Right lobe of liver (tissue), 6 donors: Measurements from ENCODE around the gene TMEM131. TPM values are rescaled to one million over a fixed set of nuclear protein-coding genes. Genes with fewer than 3 reads are reported as not detected.

Experiments used
- ATAC-seq, 4 donors: fragments of 200-7000 bp; cut with Tn5 transposase; one replicate each; pipeline ENCODE4 v1.9.1; 2020; ENCODE audit warnings: mild to moderate bottlenecking in 4 of 4, moderate library complexity in 4 of 4
- DNase-seq, 3 donors: peaks; one replicate each; pipeline ENCODE4 v3.0.0-alpha.2; 2020
- H3K27ac ChIP-seq, 3 donors: fragments of 200-600 bp; one replicate each; pipeline ENCODE4 v1.8.0; 2022
- H3K27me3 ChIP-seq, 2 donors: fragments of 200-600 bp; one replicate each; pipeline ENCODE4 v1.8.0; 2022
- H3K36me3 ChIP-seq, 4 donors: fragments of 200-600 bp; sonication (generic) in 1 of 4; one replicate each; pipeline versions ENCODE4 v1.5.1 to v1.8.0; 2017 to 2022; ENCODE audit warnings: control low read depth in 1 of 4
- H3K4me1 ChIP-seq, 4 donors: fragments of 200-600 bp; sonication (generic) in 1 of 4; one replicate each; pipeline versions ENCODE4 v1.5.1 to v1.8.0; 2017 to 2022; ENCODE audit warnings: control low read depth in 1 of 4
- H3K4me3 ChIP-seq, 3 donors: fragments of 200-600 bp; one replicate each; pipeline ENCODE4 v1.8.0; 2022
- H3K9me3 ChIP-seq, 4 donors: fragments of 200-600 bp; sonication (generic) in 1 of 4; one replicate each; pipeline versions ENCODE4 v1.5.1 to v1.8.0; 2017 to 2022; ENCODE audit warnings: control low read depth in 1 of 4
- CTCF ChIP-seq, 4 donors: fragments of 200-600 bp in 3 of 4; fragments of 450-650 bp in 1 of 4; IDR thresholded peaks; one replicate each; pipeline versions ENCODE4 v1.5.1 to v1.8.0; 2016 to 2022; ENCODE audit warnings: antibody characterized with exemption in 4 of 4, mild to moderate bottlenecking in 2 of 4
- POLR2A ChIP-seq: fragments of 450-650 bp; IDR thresholded peaks from one replicate; pipeline ENCODE4 v1.6.1; 2017; ENCODE audit warnings: antibody characterized with exemption, mild to moderate bottlenecking
- WGBS: methylation state at CpG from one replicate; pipeline ENCODE4 v1.1.6; 2018; ENCODE audit warnings: low coverage, low lambda C conversion rate; ENCODE audit not compliant: insufficient coverage; ENCODE audit errors: missing lambda C conversion rate; 5-methylcytosine and 5-hydroxymethylcytosine counted together
- intact Hi-C, 2 donors: fragments of 100-400 bp; cut with DNase I; formaldehyde crosslinking; loops; one replicate each; pipeline versions ENCODE4 v1.11.2 to v1.14.1; 2022
- total RNA-seq, 6 experiments: library from RNA; depleted of rRNA in 2 of 6; stranded (reverse); fragments of >200 nt in 2 of 6; fragmentation: NEBNext Ultra II Directional in 3 of 6; extraction: Animal tissue kit (Norgen Biotek cat#: 25700) in 3 of 6; gene quantifications; one replicate each; pipeline versions ENCODE4 v1.1.0 to v1.2.4, GENCODE V29; 2016 to 2023
- donor health status: DM: no; HTN: yes; CAD: no.
- donor health status: DM: no; HTN: no; CAD: no.
- donor health status: DM: no; HTN: no; CAD: no.
- donor health status: DM: no; HTN: yes; CAD: no.
- donor health status: DM: no; HTN: yes; CAD: no.

Gene TMEM131
- total RNA-seq, 6 experiments from 2014 or later: 14.8 to 34.0 (median 17.8) TPM

DNA sequence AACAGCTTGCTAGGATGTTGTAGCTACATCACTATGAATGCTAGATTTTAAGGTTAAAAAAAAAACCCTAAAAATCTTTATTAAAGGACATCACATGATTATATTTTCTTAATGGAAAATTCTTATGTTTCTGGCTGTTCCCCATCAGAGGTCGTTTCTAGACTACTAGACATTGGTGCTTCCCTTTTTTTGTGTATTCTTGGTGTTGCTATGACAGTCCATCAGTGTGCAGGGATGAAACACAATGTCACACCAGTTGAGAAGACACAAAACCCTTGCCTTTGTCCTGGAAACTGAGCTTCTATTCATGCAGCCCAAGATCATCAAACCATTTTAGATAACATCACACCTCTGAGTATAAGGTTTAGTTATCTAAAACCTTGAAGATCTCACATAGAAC lies 19.9 kb upstream of the TMEM131 start:
- no peaks in the 10 kb centered on the region for H3K36me3 ChIP-seq
- H3K4me3 ChIP-seq: no peak overlapping the region
- 20% methylated on average over 1 of the region's 1 CpG for WGBS
- H3K27ac ChIP-seq: no peak overlapping the region
- ATAC-seq (no peak), DNase-seq (no peak)
- intact Hi-C loops: no loop called here
- TF ChIP-seq POLR2A: no peak
- no peak for TF ChIP-seq CTCF (IDR thresholded peaks at IDR 0.05)
- no peaks in the 10 kb centered on the region for H3K27me3 ChIP-seq
- H3K4me1 ChIP-seq: no peaks in the 10 kb centered on the region
- no peaks in the 10 kb centered on the region for H3K9me3 ChIP-seq

- Histone ChIP-seq H3K27me3 (no peaks in the 10 kb centered on the region), H3K4me3 (no peak overlapping the region), H3K36me3 (no peaks in the 10 kb centered on the region), H3K27ac (no peak overlapping the region), H3K4me1 (no peaks in the 10 kb centered on the region), H3K9me3 (no peaks in the 10 kb centered on the region)
- no CpG with 5 or more reads among the region's 2 CpGs for whole genome bisulfite sequencing
- TF ChIP-seq POLR2A: no peak
- no peak for TF ChIP-seq CTCF (IDR thresholded peaks at IDR 0.05)
- DNase-seq (no peak), ATAC-seq (no peak)
- intact Hi-C loops: no loop called here
These were observed 18.6 kb upstream of the TMEM131 start for GRCh38 chr2:98014379-98014778.

DNA sequence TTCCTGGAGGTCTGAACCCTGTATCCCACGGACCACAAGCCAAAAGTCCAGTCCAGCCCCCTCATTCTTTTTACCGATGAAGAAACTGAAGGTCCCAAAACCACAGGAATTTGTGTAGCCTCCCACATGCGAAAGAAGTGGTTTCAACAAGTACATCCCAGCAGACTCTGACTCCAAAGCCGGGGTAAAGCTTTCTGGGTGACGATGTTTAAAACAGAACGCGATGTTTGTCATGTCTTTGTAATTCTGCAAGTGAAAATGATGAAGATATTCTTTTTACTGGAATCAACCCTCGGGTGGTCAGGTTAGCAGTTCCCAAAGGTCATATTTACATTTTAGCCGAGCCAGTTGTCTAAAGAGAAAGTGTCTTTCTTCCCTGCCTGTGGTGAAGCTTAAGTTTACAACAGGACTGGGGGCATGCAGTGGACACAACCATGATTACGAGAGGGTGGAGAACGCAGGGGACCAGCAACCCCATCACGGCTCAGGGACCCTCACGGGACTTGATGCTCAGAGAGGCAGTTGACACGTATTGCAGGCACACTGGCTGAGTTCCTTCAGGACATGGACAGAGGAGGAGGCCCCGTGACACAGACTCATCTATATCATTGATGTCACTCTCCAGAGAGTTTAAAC lies 17.8 kb upstream of the TMEM131 start:
- no peak for ATAC-seq
- intact Hi-C loops: no loop called here
- Histone ChIP-seq H3K4me3 (no peak overlapping the region), H3K9me3 (no peaks in the 10 kb centered on the region), H3K36me3 (no peaks in the 10 kb centered on the region), H3K27me3 (no peaks in the 10 kb centered on the region), H3K4me1 (no peaks in the 10 kb centered on the region), H3K27ac (no peak overlapping the region)
- WGBS: 44% methylated on average over 12 of the region's 15 CpGs
- DNase-seq: no peak
- TF ChIP-seq POLR2A (no peak), CTCF (IDR thresholded peaks at IDR 0.05) (no peak)

GRCh38 chr2:98012561-98012991 lies 16.8 kb upstream of the TMEM131 start:
- no peaks in the 10 kb centered on the region for H3K4me1 ChIP-seq
- no peak overlapping the region for H3K4me3 ChIP-seq
- TF ChIP-seq POLR2A (no peak), CTCF (IDR thresholded peaks at IDR 0.05) (no peak)
- DNase-seq: no peak
- no peaks in the 10 kb centered on the region for H3K27me3 ChIP-seq
- 69% methylated on average over 2 of the region's 3 CpGs for WGBS
- intact Hi-C loops: no loop called here
- no peaks in the 10 kb centered on the region for H3K36me3 ChIP-seq
- ATAC-seq: peak in 3 of 4 donors; percentile 33 to 60 (median 59)
- no peaks in the 10 kb centered on the region for H3K9me3 ChIP-seq
- no peak overlapping the region for H3K27ac ChIP-seq
